GM18526 (cell line): ENCODE data around the gene DLL1.

Source experiments
- POLR2A ChIP-seq: IDR thresholded peaks from 3 replicates; pipeline ENCODE4 v1.6.1; 2011; ENCODE audit not compliant: insufficient read length; ENCODE audit errors: extremely low read depth

DLL1 gene

DNA sequence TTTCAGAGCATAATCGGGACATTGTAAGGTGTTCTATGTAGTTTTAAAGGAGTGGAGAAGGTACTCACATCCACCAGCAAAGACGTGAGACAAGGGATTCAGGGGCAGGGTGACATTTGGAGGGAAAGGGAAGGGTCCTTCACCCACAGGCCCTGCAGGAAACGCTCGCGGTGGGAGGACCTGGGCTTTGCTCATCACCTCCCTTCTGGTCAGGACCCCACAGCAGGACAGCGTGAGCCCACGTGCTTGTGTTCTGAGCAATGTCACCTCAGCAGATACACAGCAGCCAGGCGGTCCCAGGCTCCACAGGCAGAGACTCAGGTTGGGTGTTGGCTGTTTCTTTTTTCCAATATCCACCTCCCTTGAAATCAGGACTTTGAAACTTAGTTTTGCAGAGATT lies 27.5 kb downstream of the DLL1 start:
- TF ChIP-seq POLR2A = no peak

DNA sequence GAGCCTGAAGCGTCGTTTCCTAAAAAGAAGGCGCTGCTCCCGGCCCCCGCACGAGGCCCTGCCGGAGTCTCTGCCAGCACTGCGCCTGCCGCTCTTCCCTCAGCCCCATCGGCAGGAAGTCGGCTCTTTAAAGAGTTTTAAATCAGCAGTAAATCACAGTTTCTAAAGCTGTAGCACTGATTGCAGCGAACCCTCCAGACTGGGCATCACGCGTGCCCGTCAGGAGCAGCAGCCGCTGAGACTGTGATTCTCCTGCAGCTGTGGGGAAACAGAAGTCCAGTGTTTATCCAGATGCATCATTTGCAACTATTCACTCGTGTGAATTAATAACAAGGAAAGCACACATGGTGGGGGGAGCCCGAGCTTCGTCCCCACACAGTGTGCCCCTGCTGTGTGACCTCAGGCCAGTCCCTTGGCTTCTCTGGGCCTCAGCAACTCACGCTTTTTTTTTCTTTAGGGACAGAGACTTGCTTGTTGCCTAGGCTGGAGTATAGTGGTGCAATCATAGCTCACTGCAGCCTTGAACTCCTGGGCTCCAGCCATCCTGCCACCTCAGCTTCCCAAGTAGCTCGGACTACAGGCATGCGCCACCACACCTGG lies 28.3 kb downstream of the DLL1 start:
- TF ChIP-seq POLR2A = no peak

- TF ChIP-seq POLR2A = no peak
These were observed 29.0 kb downstream of the DLL1 start for GRCh38 chr6:170261643-170262488.

GRCh38 chr6:170260686-170261085 lies 30.2 kb downstream of the DLL1 start:
- TF ChIP-seq POLR2A = no peak

- no peak for TF ChIP-seq POLR2A
These were observed 31.6 kb downstream of the DLL1 start for GRCh38 chr6:170259278-170259677.

GRCh38 chr6:170258407-170258806 lies 32.5 kb downstream of the DLL1 start:
- TF ChIP-seq POLR2A = no peak

DNA sequence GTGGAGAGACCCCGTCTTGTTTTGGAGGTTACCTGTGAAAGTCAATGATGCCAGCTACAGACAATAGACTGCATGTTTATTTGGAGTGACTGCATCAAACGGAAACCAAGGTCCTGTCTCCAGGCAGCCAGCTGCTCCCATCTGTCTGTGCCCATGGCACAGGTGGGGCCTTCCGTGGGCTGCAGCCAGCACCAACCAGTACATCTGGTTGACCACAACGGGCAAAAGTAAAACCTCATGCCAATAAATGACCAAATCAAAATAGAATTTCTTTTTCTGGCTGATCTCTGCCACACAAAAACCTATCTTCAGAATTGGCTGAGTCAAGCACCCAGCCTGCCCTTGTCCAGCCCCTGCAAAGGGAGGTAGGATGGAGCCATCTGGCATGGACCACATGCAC lies 33.5 kb downstream of the DLL1 start:
- no peak for TF ChIP-seq POLR2A

DNA sequence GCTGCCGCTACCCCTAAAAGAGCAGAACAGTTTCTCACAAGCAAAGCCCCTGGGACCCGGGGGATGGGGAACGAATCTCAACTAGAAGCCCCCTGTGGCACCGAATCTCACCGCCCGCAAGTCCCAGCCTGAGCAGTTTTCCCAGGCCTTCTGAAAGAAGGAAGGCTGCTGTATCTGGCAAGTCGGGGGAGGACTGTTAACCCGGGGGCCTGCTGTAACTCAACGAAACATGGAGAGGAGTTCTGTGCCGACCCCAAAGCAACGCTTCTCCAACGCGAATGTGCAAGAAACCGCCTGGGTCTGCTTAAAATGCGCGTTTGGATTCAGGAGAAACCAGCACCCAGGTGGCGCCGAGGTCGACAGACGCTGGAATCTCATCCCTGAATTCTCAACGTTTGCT lies 34.2 kb downstream of the DLL1 start:
- no peak for TF ChIP-seq POLR2A

GRCh38 chr6:170255426-170256125 lies 35.3 kb downstream of the DLL1 start:
- no peak for TF ChIP-seq POLR2A

- no peak for TF ChIP-seq POLR2A
These were observed 36.3 kb downstream of the DLL1 start for GRCh38 chr6:170254315-170255213.

DNA sequence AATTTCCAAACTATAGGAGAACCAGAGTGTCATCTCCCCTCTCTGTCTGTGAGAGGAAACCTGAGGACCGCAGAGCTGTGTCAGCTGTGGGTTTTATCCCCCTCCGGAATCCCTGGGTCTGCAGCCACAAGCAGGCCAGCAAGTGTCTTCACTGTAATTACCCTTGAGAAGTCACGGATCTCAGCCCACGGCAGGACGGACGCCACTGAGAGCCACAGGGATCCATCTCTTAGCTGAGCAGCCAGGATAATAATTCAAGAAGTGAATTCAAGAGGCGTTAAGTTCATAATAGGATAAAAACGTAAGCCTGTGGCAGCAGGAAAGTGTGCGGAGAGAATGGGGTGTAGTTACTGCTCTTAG lies 37.0 kb downstream of the DLL1 start:
- TF ChIP-seq POLR2A = no peak

GRCh38 chr6:170253226-170253909 lies 37.5 kb downstream of the DLL1 start:
- TF ChIP-seq POLR2A = no peak

DNA sequence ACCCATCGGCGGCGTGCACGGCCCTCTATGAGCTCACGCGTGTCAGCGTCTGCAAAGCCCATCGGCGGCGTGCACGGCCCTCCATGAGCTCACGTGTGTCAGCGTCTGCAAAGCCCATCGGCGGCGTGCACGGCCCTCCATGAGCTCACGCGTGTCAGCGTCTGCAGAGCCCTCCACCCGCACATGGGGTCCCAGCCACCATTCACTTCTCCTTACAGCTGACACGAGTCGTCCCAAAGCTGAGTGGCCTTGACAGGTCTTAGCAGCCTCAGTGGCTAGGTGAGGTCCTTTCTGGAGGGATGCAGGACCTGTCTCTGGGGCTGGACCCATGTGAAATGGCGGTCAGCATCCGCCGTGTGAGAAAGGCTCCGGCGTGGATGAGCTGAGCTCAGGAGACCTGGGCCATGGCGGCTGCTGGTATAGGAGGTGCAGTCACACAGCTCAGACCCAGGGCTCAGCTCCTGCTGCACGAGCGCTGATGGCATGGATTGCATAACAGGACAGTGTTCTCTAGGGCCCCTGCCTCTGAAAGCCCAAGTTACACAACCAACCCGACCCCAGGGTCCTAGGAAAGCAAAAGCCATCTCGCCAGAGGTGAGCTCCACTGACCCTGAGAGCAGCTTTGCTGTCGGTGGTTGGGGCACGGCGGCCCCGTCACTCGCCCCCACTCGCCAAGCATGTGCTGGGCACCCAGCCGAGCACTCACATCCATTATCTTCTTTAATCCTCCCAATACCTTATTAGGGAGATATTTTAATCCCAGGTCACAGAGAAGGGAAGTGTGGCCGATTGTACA lies 38.9 kb downstream of the DLL1 start:
- TF ChIP-seq POLR2A = no peak

DNA sequence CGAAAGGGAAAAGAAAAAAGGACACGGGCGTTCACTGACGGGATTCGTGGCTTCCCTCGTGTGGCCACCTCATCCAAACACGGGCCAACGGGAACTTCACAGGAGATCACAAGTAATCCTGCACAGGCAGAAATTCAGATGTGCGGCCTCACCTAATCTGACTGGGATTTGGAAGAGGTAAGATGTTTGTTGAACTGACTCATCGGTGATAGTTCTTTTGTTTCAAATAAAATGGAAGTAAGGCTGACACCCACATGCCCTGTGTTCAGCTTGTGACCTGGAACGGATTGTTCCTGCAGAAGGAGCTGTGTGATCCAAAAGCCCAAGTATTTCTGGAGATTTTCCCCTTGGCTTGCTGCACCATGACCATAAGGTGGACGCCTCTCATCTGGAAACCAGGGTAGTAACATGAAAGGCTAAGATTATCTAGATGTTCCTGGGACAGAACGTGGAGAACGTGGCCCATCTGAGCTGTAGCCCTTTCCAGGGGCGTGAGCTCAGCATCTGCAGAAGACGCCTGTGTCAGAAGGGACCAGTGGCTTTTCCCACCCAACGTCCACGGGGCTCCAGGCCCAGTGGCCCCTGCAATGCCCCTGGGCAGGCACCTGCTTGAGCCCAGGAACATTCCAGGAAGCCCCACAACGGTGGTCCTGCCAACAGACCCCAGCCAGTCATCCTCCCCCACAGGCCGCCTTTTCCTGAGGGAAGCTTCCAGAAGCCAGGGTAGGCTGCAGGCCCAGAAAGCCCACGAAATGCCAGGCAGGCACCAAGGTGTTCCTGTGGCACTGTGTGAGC lies 39.7 kb downstream of the DLL1 start:
- no peak for TF ChIP-seq POLR2A

DNA sequence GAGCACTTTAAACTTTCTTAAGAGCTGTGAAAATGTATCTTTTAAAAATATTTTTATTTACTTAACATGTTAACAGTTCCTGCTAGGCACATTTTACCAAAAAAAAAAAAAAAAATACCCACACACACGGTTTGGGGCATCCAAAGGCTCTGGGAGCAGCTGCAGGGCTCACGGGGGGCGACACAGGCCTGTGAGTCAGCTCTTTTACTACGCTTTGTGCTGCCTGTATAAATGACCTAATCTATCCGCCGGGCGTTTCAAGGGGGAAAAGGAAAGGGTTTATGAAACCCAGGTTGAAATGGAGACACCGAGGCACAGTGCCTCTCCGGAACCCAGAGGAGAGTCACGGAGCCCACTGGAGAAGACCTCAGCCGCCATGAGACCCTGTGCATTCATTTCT lies 40.4 kb downstream of the DLL1 start:
- no peak for TF ChIP-seq POLR2A
